RWPE2 (cell line): ENCODE data around the gene TMEM169.

Experiments used
- ATAC-seq: fragments of 200-7000 bp; cut with Tn5 transposase; 3 replicates; pipeline ENCODE4 v1.9.1; 2021; ENCODE audit warnings: low read depth
- DNase-seq: peaks from one replicate; pipeline ENCODE4 v3.0.0-alpha.2; 2020; ENCODE audit warnings: low spot score
- H3K27ac ChIP-seq: fragments of 450-650 bp; 2 replicates; pipeline ENCODE4 v1.5.1; 2017; ENCODE audit warnings: mild to moderate bottlenecking; ENCODE audit not compliant: poor library complexity, severe bottlenecking
- H3K27me3 ChIP-seq: fragments of 250-450 bp; sonication (Bioruptor Pico); 2 replicates; pipeline ENCODE4 v1.5.1; 2021; ENCODE audit warnings: mild to moderate bottlenecking, moderate library complexity; ENCODE audit not compliant: insufficient read depth, poor library complexity, severe bottlenecking
- H3K36me3 ChIP-seq: fragments of 250-450 bp; sonication (Bioruptor Pico); 2 replicates; pipeline ENCODE4 v1.5.1; 2020; ENCODE audit warnings: low read depth, mild to moderate bottlenecking, moderate library complexity
- H3K4me1 ChIP-seq: fragments of 250-450 bp; sonication (Bioruptor Pico); 2 replicates; pipeline ENCODE4 v1.5.1; 2021; ENCODE audit warnings: mild to moderate bottlenecking, moderate library complexity; ENCODE audit not compliant: insufficient read depth, poor library complexity, severe bottlenecking
- H3K4me3 ChIP-seq: fragments of 250-450 bp; sonication (Bioruptor Pico); 2 replicates; pipeline ENCODE4 v1.5.1; 2021; ENCODE audit warnings: mild to moderate bottlenecking, moderate library complexity; ENCODE audit not compliant: severe bottlenecking
- H3K9me3 ChIP-seq: fragments of 250-450 bp; sonication (Bioruptor Pico); 2 replicates; pipeline ENCODE4 v1.5.1; 2021; ENCODE audit warnings: mild to moderate bottlenecking, moderate library complexity; ENCODE audit not compliant: severe bottlenecking
- TF ChIP-seq, protein P1 (sequence below): fragments of 450-650 bp; IDR thresholded peaks from one replicate; pipeline ENCODE4 v1.5.1; 2017; ENCODE audit warnings: mild to moderate bottlenecking, moderate library complexity; ENCODE audit not compliant: poor library complexity, severe bottlenecking

The TMEM169 gene

DNA sequence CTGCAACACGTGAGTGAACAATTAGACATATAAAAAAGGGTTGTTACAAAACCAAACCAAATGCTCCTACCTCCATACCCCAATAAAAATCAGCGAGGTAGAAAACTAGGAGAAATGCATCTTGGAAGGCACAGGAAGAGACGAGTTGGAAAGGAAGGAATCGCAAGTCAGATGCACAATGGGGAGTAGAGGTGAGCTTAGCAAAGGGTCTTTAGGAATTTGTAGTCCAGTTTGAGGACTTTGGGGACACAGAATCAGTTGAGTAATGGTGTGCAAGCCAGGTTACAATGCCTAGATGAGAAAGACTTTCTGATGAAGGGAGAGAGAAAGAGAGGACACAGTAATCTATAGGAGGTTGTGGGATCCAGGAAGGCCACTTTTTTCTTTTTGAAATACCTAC, 63.1 kb downstream of the TMEM169 start:
- H3K9me3 ChIP-seq, result no peaks in the 10 kb centered on the region
- no peak overlapping the region for H3K4me3 ChIP-seq
- H3K4me1 ChIP-seq, result peaks cover 17% of the 10 kb centered on the region
- no peak for ATAC-seq
- no peak overlapping the region for H3K27ac ChIP-seq
- TF ChIP-seq, protein P1, sequence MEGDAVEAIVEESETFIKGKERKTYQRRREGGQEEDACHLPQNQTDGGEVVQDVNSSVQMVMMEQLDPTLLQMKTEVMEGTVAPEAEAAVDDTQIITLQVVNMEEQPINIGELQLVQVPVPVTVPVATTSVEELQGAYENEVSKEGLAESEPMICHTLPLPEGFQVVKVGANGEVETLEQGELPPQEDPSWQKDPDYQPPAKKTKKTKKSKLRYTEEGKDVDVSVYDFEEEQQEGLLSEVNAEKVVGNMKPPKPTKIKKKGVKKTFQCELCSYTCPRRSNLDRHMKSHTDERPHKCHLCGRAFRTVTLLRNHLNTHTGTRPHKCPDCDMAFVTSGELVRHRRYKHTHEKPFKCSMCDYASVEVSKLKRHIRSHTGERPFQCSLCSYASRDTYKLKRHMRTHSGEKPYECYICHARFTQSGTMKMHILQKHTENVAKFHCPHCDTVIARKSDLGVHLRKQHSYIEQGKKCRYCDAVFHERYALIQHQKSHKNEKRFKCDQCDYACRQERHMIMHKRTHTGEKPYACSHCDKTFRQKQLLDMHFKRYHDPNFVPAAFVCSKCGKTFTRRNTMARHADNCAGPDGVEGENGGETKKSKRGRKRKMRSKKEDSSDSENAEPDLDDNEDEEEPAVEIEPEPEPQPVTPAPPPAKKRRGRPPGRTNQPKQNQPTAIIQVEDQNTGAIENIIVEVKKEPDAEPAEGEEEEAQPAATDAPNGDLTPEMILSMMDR, result no peak
- no peak for DNase-seq
- peaks cover 99% of the 10 kb centered on the region for H3K36me3 ChIP-seq
- no peaks in the 10 kb centered on the region for H3K27me3 ChIP-seq

DNA sequence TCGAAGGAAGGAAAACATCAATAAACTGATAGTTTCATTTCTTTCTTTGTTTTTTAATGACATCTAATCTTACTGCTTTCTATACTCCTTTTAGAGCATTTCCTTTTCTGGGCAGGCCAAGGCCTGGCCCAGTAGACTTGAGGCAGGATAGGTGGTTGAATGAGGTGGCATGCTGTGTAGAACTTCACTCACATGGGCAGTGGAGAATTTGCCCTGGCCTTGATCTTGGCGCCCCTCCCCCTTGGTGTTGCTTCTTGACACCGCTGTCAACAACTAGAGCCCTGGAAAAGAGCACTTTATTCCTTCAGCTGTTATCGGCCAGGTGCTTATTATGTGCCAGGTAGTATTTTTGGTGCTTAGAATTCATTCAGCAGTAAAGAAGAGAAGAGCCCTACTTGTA, 64.9 kb downstream of the TMEM169 start:
- no peaks in the 10 kb centered on the region for H3K9me3 ChIP-seq
- TF ChIP-seq, protein P1, result no peak
- H3K4me1 ChIP-seq, result peaks cover 18% of the 10 kb centered on the region
- DNase-seq (no peak), ATAC-seq (no peak)
- no peak overlapping the region for H3K27ac ChIP-seq
- H3K27me3 ChIP-seq, result no peaks in the 10 kb centered on the region
- H3K4me3 ChIP-seq, result no peak overlapping the region
- H3K36me3 ChIP-seq, result peaks cover 100% of the 10 kb centered on the region

DNA sequence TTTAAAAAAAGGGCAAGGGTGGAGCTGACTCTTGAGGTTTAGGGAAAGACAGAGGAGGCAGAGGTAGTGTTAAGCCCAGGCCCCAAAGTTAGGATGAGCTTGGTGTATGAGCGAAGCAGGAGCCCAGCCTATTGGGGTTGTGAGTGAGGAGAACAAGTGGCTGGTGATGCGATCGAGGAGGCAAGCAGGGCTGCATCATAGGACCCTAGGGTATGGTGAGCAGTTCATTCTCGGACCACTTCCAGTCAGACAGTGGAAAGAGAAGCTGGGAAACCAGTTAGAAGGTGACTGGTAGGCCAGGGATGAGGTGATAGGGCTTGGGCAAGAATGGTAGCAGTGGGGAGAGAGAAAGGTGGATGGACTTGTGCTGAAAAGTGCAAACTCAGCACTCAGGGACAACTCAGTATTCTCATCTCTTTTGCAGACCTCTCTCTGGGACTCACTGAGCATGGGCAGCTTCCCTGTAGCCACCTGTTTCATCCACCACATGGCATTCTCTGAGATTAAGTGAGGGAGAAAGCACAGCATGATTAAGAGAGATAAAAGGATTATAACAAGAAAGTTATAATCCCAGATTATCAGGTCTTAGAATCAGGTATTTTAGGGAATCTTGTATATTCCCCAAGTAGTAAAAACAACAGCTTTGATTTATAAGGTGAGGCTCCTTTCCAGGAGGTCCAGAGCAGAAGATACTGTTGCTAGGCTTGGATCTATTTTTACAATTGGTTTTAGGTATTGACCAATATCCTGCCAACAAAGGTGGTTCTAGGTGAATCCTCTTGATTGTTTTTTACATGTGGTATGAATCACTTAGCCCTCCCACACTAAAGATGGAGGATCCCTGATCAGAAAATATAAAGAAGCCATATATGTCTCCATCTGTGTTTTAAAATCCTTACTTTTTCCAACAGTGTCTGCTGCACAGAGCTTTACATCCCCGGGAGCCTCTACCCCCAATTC, 65.7 kb downstream of the TMEM169 start:
- no peak overlapping the region for H3K27ac ChIP-seq
- no peaks in the 10 kb centered on the region for H3K9me3 ChIP-seq
- DNase-seq (no peak), ATAC-seq (0 out of 3 replicates have a peak, but pooled peaks have one; percentile 22)
- no peaks in the 10 kb centered on the region for H3K27me3 ChIP-seq
- peaks cover 18% of the 10 kb centered on the region for H3K4me1 ChIP-seq
- TF ChIP-seq, protein P1, result no peak
- peaks cover 98% of the 10 kb centered on the region for H3K36me3 ChIP-seq
- no peak overlapping the region for H3K4me3 ChIP-seq

DNA sequence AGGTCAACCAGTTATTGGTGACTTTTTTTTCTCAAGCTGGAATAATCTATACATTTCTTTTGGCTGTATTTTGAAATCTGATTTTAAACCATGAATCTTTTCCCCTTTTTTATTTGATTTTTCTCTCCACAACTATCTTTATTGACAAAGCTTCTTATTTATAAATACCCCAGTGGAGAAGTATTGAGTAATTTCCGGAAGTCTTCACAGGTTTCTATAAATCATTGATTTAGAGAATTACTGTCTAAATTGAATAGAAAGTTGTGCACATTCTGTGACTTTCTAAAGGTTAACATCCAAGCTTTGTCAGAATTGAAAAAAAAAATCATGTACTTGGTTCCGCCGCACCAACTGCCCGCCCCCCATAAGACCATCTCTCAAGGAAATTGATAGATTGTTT, 67.3 kb downstream of the TMEM169 start:
- TF ChIP-seq, protein P1, result no peak
- ATAC-seq (no peak), DNase-seq (no peak)
- Histone ChIP-seq H3K27ac (peak overlapping the region; percentile 34), H3K27me3 (no peaks in the 10 kb centered on the region), H3K9me3 (no peaks in the 10 kb centered on the region), H3K36me3 (peaks cover 97% of the 10 kb centered on the region), H3K4me3 (no peak overlapping the region), H3K4me1 (peaks cover 18% of the 10 kb centered on the region)

DNA sequence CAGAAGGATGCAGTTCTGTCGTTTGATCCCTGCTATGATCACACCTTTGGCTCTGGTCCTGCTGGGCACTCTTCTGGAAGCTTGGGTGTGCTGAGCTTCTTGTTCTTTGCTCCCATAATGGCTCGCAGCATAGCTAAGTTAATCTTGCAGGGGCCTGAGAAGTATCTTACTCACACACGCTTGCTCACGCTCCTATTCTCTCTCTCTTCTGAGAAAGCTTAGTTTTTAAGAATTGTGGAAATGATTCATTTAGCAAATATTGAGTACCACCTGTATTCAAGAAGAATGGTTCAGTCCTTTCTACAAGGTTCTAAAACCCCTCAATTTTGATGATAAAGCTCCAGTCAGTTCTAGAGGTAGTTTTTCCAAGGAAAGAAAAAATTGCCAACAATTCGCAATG, 68.0 kb downstream of the TMEM169 start:
- Histone ChIP-seq H3K4me1 (peaks cover 18% of the 10 kb centered on the region), H3K4me3 (no peak overlapping the region), H3K27me3 (no peaks in the 10 kb centered on the region), H3K27ac (peak overlapping the region; percentile 34), H3K36me3 (peaks cover 97% of the 10 kb centered on the region), H3K9me3 (no peaks in the 10 kb centered on the region)
- TF ChIP-seq, protein P1, result no peak
- DNase-seq (no peak), ATAC-seq (peak; percentile 83)
